Putamen (tissue), 1 donor: ENCODE results near the gene FNDC5.

ENCODE experiments used
- DNase-seq: peaks from one replicate; pipeline ENCODE4 v3.0.0-alpha.2; 2016; ENCODE audit warnings: low spot score

FNDC5 gene

DNA sequence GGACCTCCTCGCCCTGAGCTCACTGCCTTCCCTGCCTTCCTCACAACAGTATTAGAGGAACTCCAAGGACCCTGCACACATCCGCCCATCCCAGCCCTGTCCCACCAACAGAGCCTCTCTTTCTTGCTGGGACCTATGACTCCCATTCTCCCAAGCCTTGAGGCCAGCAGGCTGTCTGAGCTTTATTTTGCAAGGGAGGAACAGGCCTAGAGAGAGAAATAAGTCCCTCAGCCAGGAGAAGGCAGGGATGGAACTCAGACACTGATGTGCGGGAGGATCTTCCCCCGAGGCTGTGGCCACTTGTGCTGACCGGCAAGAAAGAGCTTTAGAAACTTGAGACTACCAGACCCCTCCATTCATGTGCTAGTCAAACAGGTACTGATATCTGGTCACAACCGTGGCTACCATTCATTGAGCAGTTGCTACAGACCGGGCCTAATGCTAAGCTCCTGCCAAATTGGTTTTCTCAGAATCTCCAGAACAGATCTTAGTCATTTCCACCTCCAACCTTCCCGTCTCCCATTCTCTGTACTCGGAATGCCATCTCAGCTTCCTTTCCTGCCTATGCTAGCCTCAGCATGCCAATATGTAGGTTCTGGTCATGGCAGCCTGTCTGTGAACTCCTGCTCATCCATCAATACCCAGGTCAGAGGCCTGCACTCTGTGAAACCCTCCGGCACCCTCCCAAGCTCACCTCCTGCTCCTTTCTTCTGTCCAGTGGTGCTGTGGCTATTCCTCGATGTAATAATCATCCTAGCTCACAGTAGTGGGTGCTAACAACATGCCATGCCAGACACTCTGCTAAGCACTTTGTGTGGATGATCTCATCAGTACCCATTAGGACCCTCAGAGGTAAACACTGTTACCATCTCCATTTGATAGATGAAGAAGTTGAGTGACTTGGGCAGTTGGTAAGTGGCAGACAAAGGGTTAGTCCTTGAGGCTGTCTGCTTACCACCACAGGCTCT lies 26.7 kb upstream of the FNDC5 start:
- DNase-seq, result no peak

DNA sequence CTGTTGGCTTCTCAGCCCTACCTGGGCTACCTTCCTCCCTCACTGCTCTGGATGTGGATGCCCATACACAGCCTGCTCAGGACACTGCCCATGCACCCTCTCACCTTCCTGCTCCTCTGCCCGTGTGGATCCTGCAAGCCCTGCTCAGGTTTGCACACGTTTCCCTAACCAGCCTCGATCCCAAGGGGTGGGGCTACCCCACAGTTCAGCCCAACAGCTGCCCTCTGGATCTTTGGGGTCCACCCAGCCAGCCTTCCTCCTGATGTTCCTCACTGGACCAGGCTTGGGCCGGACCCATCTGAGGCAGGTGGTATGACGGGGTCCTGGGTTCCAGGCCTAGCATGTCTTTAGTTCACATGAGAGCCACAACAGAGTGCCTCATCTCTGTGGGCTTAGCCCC lies 25.7 kb upstream of the FNDC5 start:
- DNase-seq, result no peak

DNA sequence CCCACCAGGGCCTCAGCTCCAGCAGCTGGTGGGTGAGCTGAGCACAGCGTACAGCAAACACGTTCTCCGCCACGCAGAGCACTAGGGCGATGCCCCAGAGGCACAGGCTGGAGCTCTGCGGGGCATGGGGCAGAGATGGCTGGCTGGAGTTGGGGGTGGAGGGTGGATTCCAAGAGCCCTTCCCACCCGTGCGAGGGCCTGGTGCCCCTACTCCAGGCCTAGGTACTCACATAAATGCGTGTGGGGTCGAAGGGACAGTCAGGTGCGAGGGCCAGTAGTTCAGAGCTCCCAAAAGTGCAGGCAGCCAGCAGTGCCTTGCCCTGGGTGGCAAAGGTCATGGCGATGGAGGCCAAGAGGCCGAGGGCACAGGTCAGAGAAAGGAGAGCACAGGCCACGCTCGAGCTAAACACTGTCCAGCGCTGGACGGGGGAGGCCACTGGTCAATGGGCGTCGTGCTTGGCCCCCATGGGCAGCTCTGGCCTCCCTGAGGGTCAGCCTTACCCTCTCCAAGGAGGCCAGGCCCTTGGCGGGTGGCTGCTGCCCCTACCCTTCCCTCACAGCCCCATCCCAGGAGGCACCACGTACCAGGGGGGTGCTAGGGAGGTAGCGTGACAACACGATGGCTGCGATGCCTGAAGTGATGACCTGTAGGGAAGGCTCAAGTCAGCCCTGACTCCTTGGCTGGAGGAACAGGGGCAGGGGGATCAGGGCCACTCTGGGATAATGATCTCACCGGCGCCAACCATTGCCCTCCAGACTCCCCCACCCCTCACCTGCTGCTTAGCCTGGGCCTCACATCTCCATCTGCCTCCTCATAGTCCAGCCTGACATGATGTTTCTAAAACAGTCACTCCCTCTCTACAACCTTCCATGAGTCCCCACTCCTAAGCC lies 24.9 kb upstream of the FNDC5 start:
- DNase-seq, result no peak

DNA sequence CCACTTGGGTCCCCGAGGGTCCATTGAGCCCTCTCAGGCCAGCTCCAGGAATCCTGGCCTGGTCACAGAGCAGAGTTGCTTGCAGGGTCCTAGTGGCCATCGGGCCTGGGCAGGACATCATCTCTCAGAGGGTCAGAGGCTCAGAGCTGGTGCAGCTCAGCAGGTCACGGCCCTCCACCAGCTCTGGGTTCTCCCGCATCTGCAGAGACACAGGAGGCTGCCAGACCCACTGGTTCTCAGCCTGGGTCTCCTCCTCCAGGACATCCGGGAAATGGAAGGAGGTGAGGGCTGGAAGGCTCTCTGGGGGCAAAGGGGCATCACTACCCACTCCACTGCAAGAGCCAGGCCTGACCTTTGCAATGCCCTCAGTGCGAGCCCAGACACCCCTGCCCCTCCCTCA lies 24.0 kb upstream of the FNDC5 start:
- no peak for DNase-seq

DNA sequence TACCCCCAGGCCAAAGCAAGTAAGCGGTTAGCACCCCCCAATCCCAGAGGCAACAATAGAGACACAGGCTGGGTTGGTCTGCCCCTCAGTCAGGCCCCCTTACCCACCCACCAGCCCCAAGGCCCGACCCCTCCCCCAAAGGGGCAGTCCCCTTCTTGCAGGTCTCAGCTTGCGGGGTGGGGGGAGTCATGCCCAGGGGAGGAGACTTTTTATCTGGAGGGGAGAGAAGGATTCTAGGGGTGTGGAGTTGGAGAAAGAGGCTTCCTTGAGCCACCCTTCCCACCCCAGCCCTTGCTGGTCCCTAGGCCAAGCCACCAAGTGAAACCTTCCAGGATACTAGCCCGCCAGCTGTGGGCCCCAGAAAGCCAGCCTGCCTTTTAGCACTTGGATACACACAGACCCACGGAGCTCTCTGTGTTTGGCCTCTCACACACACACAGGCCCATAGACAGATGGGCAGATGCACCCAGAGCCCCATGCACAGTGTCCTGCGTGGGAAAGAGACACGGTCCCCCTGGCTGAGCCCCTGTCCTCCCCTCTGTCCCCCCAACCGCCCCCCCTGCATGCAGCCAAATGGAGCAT lies 23.4 kb upstream of the FNDC5 start:
- no peak for DNase-seq

DNA sequence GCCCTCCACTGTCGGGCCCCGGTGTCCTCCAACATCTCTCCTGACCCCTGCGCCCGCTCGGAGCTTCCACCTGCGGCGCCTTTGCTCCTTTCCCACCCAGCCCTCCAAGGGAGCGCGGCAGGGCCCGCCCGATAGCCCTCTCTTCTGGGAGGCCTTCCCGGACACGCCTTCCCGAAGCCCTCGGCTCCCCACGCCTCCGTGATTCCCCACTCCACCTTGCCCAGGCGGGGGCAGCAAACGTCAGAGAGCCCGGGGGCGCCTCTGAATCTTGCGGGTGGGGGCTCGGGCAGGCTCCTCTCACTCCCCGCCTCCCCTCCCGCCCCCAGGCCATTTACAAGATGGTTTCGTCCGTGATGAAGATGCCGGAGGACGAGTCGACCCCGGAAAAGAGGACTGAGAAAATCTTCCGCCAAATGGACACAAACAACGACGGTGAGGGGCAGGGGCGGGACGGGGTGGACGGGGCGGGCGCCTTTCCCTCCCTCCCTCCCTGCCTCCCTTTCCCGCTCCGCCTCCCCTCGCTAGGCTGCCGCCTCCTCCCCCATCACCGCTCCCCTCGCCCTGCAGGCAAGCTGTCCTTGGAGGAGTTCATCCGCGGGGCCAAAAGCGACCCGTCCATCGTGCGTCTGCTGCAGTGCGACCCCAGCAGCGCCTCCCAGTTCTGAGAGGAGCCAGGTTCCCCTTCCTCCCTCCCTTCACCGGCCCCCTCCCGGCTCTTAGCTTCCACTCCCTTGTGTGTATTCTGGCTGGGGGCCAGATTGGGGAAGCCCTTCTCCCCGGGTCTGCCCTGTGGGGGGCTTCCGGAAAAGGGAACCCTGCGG lies 22.7 kb upstream of the FNDC5 start:
- no peak for DNase-seq

DNA sequence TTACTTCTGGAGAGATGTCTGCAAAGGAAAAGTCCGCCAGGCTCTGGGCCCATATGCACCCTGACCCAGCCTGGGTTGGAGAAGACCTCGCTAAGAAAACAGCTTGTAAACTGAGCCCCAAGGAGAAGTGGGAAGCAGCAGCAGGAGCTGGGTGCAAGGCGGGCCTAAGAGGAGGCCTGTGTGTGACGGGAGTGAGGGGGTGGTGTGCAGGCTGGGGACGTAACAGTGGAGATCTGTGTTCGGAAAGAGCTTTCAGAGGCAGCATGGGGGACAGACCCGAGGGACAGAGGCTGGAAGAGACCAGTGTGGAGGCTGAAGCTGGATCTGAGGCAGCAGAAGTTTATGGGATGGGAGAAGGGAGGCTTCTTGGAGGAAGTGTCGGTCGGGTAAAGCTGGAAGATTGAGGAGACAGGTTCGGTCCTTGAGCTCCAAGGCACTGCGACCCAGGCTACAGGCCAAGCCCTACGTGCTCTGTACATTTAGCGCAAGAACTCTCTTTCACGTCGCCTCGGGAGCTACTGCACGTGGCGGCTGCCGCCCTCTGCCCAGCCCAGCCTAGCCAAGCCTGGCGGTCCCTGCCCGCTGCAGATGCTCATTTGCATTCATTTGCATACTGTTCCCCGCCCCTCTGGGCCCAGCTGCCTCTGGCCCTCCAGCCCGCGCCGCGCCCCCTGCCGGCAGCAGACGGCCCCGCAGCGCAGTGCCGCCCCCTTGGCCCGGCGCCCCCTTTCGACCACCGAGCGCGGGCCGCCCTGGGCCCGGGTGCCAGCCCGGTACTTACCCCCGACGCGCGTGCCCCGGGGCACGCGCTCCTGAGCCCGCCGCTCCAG lies 21.9 kb upstream of the FNDC5 start:
- peak; percentile 82 for DNase-seq

DNA sequence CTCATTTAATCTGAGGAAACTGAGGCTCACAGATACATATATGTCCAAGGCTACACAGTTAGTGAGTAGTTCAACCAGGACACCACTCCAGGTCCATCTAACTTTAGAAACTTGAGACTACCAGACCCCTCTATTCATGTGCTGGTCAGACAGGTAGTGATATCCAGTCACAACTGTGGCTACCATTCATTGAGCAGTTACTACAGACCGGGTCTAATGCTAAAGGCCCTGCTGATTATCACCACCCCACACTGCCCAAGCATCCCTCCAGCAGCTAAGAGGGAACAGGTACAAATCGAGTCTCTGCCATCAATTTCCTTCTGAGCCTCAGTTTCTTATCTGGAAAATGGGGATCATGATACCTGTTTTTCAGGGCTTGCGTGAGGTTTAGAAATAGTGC lies 20.9 kb upstream of the FNDC5 start:
- DNase-seq, result no peak

DNA sequence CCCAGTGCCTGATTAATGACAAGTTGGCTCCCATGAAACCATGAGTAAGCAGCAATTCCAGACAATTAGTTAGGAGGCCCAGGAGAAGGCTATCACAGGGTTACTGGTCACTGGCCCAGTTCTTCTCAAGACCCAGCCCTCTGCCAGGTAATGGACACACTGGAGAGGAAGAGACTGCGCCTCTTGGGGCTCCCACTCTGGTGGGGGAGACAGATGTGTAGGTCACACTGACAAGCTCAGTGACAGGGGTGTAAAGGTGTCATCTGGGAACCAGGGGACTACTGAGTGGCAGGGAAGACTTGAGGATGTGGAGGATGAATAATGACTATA lies 20.5 kb upstream of the FNDC5 start:
- DNase-seq, result no peak

DNA sequence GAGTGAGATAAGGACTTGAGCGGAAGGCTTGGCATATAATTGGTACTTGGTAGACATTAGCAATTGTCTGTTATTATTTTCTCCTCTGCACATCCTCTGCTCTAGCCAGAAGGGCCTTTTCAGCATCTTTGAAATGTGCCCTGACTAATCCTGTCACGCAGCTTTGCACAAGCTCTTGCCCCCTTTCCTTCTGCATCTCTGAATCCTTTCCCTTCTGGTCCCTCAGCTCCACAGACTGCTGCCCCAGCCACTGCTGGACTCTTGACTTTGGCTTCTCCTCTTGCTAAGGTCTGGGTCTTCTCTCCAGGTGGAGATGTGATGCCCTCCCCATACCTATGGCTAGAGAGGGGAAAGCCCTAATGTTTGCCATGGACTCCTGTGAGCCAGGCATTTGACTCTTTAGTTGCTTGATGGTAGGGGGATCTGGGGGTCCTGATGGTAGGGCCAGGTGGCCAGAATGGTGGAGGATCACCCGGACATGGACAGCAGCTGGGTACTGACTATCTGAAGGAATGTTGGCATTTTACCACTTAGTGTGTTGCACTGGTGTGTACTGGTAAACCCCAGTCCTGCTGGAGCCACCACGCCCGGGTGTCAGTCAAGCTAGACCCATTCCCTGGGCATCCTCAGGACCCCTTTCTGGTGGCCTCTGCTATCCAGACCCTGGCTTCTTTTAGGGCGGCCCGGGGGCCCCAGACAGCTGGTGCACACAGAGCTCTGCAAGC lies 20.0 kb upstream of the FNDC5 start:
- DNase-seq, result no peak

DNA sequence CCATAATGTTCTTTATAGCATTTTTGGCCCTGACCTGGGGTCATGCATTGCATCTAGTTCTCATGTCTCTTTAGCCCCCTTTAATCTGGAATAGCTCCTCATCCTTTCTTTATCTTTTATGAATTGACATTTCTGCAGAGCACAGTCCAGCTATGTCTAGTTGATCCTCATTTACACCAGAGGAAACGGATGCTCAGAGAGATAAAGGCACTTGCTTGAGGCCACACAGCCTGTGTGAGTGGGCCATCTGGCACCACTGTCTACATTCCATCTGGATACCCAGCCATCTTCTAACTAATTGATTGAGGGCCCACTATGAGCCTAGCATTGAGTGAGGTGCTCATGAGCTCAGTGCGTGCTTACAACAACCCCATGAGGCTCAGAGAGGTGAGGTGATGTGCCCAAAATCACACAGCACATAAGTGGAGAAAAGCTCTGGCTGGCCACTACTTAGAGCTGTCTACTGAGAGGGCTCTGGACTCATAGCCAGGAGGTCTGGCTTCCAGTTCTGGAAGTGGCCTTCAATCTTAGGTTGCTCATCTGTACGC lies 19.1 kb upstream of the FNDC5 start:
- DNase-seq, result no peak

DNA sequence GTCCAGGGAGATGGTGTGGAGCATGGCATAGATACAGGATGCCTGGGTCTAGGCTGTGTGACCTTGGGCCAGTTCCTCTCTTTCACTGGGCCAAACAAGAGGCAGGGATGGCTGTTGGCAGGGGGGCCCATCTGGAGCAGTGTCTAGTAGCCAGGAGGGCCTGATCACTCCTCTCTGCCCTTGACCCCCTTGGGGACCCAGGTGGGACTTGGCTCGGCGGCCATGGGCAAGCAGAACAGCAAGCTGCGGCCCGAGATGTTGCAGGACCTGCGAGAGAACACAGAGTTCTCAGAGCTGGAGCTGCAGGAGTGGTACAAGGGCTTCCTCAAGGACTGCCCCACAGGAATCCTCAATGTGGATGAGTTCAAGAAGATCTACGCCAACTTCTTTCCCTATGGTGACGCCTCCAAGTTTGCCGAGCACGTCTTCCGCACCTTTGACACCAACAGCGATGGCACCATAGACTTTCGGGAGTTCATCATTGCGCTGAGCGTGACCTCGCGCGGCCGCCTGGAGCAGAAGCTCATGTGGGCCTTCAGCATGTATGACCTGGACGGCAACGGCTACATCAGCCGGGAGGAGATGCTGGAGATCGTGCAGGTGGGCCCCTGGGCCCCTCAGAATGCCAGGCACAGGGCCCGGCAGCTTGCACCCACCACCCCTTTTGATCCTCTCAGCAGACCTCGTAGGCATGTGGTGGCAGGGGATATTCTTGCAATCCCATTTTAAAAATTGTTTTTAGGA lies 18.1 kb upstream of the FNDC5 start:
- DNase-seq, result no peak

DNA sequence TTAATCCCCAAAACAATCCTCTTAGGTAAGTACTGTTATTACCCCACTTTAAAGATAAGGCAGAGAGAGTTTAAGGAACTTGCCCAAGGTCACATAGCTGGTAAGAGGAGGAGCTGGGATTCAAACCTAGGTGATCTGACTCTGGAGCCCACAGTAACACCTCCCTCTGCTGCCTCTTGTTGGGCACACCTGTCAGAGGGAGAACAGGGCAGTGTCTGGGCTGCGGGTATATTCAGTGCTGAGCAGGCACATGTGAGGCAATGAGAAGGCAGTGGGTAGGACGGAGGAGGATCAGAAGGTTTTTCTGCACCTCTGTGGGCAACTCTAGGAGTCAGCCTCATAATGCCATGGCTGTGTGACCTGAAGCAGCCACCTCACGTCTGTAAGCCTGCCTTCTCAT lies 17.4 kb upstream of the FNDC5 start:
- DNase-seq, result no peak

DNA sequence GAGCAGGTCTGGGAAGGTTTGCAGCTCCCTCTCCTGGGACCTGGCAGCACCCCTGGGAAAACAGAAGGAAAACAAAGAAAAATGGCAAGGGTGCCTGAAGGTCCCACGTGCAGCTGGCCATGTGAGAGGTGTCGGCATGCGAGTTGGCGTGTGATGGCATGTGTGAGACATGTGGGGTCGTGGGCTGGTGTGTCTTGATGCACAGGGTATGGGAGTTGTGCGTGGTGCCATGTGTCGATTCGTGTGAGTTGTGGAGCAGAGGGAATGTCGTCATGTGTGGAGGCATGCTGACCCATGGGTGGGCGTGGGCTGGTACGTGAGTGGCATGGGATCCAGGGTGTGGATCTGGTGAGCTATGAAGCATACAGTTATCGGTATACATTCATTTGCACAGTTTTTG lies 16.9 kb upstream of the FNDC5 start:
- no peak for DNase-seq

DNA sequence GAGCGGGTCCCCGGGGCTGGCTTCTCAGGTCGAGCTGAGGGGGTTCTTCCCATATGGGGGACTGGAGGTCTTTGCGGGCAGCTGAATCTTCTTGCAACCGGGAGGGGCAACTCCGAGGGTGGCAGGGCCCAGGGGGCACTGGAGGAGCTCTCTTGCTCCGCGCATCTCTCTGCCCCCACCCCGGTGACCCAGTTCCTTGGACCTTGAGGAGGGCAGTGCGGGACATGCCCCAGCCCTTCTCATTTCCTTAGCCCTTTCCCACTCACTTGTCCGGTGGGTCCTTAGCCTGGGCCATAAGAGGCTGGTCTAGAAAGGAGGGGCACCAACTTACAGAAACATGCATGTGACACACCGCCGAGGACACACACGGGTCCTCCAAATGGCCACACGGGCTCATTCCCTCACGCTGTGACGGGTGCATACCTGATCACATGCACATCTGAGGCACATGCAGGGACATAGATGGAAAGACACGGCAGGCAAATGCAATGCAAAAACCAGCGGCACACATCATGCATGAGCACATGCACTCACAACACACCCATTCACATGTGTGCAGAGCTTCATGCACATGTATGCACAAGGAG lies 16.2 kb upstream of the FNDC5 start:
- DNase-seq, result no peak

DNA sequence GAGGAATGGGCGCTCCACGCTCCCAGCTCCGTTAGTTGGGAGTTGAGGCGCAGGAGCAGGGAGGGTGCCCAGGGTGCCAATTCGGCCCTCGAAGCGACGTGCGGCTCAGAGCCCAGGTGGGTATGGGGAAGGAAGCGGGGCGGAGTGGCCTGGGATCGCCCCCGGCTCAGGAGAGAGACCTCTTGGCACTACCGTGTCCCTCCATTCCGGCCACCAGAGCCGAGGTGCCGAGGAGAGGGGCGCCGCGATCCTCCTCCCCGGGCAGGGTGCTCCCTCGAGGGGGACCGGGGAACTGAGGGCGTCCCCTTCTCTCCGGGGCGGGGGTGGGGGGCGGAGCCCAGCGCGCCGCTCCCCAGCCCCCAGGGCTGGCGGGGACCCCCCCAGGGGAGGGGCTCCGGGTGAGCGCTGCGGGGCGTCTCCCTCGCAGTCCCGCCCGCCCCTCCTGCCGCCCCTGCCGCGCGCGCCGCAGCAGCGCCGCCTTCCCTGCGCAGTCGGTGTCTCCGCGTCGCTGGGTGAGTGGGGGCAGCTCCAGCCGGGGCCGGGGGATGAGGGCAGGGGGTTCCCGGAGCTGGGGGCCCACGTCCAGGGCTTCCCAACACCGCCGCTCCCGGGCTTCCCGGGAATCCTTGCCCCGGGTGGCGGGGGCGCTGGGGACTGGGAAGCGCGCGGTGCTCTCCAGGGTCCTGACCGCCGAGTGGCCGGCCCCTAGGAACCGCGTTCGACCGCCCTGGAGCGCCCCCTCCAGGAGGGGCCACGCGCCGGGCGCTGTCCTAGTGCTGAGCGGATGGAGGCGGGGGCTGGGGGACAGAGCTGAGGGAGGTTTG lies 15.5 kb upstream of the FNDC5 start, which contains the start of gene HPCA:
Gene HPCA, plus strand, starts transcription at position 488 of the 824 bp plus-strand sequence. CDS start 2,408 bp downstream, outside the sequence.
- DNase-seq, result no peak

DNA sequence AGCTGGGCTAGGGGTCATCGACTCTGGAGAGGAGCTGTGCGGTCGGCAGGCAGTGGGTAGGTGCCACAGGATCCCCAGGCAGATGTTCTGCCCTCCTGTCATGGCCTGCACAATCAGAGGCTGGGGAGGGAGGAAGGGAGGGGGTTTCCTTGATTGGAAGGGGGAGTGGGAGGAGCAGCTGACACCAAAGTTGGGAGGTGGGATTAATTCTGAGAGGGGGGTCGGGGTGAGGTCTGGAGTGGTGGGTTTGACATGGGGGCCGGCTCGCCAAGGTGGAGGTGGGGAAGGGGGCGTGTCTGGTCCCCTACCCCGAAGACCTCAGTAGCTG lies 14.9 kb upstream of the FNDC5 start:
- no peak for DNase-seq

DNA sequence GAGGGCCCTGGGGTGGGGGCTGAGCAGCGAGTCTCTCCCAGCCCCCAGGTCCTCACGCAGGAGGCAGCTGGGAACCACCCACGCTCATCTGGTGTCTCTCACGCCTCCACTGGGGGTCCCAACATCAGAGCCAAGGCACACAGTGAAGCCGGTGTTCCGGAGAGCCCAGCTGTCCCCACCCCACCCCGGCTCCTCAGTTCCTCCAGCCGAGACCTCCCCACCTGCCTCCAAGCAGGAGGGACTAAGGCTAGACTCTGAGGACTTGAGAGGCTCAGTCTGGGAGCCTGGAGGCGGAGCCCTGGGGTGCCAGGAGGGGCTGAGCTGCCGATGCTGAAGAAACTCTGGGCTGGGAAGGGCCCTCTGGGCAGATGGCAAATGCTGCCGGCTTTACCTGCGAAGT lies 14.0 kb upstream of the FNDC5 start:
- DNase-seq, result no peak
